Loucy (cell line): ENCODE measurements around the gene TMEM200A.

ENCODE experiments used
- EZH2phosphoT487 ChIP-seq: fragments of 200-600 bp; IDR thresholded peaks from 2 replicates; pipeline ENCODE4 v1.6.1; 2018; ENCODE audit warnings: antibody characterized with exemption, mild to moderate bottlenecking, moderate library complexity, borderline replicate concordance
- TF ChIP-seq, protein P1 (sequence below): fragments of 200-600 bp; sonication (generic); conservative IDR thresholded peaks from 2 replicates; pipeline ENCODE4 v1.5.1; 2014; ENCODE audit warnings: mild to moderate bottlenecking, antibody characterized with exemption, low read length

DNA sequence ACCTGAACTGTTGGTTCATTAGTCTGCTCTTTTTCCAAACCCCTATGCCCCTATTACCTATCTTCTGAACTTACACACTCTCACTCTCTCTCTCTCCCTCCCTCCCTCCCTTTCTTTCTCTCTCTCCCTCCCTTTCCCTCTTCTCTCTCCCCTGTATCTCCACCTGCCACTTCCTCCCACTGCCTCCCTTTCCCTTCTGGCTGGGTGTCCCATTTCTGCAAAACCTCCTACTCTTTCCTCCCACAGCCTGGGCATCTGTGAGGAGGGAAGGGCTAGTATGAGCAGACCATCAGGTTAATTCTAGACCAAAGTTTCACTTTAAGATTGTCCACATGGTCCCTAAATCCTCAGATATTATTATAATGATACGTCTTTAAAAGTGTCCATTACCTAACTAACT, 95.1 kb downstream of the TMEM200A start:
- TF ChIP-seq, protein P1, sequence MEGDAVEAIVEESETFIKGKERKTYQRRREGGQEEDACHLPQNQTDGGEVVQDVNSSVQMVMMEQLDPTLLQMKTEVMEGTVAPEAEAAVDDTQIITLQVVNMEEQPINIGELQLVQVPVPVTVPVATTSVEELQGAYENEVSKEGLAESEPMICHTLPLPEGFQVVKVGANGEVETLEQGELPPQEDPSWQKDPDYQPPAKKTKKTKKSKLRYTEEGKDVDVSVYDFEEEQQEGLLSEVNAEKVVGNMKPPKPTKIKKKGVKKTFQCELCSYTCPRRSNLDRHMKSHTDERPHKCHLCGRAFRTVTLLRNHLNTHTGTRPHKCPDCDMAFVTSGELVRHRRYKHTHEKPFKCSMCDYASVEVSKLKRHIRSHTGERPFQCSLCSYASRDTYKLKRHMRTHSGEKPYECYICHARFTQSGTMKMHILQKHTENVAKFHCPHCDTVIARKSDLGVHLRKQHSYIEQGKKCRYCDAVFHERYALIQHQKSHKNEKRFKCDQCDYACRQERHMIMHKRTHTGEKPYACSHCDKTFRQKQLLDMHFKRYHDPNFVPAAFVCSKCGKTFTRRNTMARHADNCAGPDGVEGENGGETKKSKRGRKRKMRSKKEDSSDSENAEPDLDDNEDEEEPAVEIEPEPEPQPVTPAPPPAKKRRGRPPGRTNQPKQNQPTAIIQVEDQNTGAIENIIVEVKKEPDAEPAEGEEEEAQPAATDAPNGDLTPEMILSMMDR = no peak
- TF ChIP-seq EZH2phosphoT487 = no peak
